GM18870 (cell line): ENCODE results near the gene ADCY3.

Source experiments
- ATAC-seq: cut with Tn5 transposase; IDR thresholded peaks from one replicate; pipeline ENCODE4 v1.9.1; 2021; ENCODE audit warnings: moderate library complexity; ENCODE audit not compliant: unreplicated experiment

Gene ADCY3

GRCh38 chr2:24832931-24833701, 86.9 kb downstream of the ADCY3 start:
- no peak for ATAC-seq

DNA sequence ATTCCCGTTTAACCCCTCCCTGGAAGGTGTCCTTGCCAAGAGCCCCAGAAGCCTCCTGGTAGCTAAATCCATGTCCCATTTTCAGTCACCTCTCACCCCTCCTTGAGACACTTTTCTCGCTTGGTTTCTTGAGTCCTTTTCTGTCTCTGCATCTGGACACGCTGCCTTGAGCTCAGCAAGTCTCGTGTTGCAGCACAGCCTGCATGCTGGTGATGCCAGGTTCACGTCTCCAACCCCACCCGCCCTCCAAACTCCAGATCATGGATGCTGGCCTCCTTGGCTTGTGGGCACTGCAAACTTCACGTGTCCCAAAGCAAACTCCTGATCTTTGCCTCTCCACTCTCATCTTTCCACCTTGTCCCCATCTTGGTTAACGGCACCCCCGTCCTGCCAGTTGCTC, 87.5 kb downstream of the ADCY3 start:
- ATAC-seq, result no peak

DNA sequence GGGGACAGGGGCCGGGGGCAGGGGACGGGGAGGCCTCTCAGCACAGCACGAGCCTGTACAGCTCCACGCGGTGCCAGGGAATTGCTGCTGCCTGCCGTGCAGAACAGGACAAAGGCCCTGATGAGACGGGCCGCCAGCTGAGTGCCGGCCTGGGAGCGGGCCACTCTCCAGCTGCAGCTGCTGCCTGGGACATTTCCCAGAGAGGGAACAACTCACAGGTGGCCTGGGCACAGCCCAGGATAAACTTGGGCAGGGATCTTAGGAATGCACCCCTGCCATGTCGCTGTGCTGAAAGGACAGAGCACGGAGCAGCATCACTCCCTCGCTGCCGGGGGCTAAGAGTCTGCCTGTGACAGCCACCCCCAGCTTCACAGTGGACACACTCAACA, 88.0 kb downstream of the ADCY3 start:
- ATAC-seq, result no peak

- no peak for ATAC-seq
Observed at GRCh38 chr2:24831221-24832072, 88.6 kb downstream of the ADCY3 start.

GRCh38 chr2:24830786-24831185, 89.3 kb downstream of the ADCY3 start:
- ATAC-seq, result no peak

DNA sequence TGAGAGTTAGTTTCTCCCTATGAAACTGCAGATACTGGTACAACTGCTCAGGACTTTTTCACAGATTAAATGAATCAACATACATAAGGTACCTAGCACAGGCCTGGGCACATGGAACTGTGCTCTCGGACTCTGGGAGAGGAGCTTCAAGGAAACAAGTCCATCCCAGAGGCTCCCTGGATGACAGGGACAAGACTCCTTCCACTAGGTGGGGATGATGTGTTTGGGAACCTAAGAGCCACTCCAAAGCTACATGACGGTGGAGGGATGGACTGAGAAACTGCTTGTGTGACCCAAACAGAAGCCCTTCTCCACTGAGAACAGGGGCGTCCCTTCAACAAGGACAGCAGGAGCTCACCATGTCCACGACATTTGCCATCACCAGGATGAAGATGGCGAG, 89.7 kb downstream of the ADCY3 start:
- ATAC-seq, result no peak

DNA sequence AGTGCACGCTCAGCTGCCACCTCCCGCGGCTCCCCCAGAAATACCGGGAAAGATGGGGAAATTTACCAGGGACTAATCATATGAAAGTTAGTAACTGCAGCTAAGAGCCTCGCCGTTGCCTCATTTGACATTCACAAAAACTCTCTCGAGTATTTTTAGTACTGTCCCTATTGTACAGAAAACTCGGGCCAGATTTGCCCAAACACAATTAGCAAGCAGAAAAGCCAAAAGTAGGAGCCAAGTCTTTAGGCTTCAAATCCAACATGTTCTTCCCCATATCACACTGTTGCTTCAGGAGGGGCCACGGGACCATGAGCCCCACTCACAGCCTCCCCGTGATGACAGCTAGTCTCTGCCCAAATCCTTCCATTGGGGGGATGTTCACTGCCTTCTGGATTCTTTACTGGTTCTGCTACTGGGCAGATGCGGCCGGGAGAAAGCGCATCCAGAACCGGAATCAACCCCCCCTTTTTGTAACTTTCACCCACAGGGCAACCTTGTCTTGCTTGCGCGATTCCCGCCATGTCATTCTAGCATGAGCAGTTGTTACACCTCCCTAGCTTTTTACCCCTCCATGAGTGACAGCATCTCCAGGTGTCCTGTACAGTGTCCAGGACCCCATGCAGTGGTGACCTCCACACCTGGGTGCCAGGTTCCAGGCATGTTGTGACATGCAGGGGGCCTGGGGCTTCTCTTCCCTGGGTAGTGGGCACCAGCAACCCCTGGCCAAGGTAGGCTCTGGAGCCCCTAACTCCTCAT, 91.6 kb downstream of the ADCY3 start:
- no peak for ATAC-seq

- peak; percentile 57 for ATAC-seq
Observed at GRCh38 chr2:24827321-24828237, 92.5 kb downstream of the ADCY3 start.

DNA sequence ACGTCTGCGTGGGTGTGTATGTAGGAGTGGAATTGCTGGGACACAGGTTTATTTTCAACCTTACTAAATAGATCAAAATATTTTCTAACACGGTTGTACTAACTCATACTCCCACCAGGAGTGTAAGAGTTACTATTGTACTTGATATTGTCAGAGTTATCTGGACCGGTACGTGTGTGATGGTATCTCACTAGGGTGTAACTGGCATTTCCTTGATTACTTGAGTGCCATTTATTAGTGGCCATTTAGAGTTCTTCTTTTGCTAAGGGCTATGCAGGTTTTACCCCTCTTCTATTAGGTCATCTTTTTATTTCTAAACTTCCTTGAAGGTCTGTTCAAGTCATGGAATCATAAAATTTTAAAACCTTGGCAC, 93.3 kb downstream of the ADCY3 start:
- ATAC-seq, result no peak

- no peak for ATAC-seq
Observed at GRCh38 chr2:24825883-24826772, 93.9 kb downstream of the ADCY3 start.

DNA sequence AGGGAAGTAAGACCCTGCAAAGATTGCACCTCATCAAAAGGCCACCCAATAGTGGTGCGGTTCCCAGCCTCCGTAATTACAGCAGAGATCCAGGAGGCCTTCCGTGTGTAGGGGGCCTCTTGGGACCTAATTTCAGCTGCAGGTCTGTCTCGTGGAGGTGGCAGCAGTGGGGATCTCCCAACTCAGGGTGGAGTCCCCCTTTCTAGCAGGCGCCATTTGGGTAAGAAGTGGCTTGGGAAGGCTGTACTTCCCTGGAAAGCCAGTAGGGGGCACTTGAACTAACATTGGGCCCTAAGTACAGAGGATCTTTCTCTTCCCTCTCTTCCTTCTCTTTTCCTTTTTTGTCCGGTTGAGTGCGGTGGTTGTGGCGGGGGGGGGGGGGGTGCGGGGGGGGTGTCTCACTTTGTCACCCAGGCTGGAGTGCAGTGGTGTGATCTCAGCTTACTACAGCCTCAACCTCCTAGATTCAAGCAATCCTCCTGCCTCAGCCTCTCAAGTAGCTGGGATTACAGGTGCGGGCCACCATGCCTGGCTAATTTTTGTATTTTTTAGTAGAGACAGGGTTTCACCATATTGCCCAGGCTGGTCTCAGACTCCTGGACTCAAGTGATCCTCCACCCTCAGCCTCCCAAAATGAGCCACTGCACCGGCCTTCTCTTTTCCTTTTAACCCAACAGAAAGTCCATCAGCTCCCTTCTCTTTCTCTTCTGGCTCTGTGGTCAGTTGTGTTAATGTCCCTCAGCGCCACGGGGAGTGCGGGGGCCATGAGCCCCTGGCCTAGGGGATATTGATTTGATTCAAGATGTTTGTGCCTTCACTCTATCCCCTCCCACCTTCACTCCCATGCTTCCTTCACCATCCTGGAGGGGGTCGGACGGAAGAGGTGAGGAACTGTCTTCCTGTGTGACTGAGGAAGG, 94.8 kb downstream of the ADCY3 start:
- no peak for ATAC-seq

DNA sequence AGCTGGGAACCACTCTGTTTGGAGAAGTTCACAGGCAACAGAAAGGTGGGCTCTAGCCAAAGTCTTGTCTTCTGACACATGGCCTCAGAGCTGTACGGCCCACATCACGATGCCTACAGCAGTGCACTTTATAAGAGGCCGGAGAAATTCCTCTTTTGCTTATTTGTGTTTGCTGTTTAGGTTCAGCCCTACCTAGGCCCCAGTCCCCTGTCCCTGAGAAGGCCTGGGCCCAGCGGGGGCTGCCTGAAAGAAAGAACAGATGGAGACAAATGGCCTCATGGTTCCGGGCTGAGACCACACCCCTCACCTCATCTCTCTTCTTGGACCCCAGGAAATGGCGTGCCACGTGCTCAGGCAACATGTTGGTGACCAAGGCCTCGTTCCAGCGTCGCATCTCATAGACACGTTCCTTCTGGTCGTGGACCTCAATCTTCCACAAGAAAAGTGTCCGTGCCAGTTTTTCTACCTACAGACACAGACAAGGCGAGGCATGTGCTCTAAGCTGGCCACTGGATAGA, 95.9 kb downstream of the ADCY3 start:
- ATAC-seq, result no peak

DNA sequence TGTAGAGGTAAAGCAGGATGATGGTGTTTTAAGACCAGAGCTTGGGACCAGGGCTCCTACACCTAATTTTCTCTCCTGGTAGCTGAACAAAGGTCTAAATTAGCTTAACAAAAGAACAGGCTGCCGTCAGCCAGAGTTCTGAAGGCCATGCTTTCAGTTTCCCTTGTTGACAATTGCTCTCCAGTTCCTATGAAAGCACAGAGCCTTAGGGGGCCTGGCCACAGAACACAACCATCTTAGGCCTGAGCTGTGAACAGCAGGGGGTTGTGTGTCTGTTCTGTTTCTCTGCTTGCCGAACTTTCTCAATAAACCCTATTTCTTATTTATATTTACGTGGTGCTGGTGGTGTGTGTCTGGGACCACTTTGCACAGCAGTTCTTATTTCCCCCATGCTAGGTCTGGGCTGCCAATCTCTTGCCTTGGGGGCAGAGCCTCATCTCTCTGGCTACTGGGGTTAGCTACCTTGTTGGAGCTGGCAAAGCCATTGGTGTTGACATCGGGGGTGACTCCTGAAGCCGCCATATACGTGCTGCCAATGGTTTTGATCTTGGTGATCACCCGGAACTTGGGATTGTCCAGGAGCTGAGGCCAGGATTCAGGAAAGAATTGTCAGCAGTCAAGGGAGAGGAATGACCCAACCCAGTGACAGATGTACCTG, 97.9 kb downstream of the ADCY3 start:
- no peak for ATAC-seq

GRCh38 chr2:24821433-24821891, 98.6 kb downstream of the ADCY3 start:
- no peak for ATAC-seq

DNA sequence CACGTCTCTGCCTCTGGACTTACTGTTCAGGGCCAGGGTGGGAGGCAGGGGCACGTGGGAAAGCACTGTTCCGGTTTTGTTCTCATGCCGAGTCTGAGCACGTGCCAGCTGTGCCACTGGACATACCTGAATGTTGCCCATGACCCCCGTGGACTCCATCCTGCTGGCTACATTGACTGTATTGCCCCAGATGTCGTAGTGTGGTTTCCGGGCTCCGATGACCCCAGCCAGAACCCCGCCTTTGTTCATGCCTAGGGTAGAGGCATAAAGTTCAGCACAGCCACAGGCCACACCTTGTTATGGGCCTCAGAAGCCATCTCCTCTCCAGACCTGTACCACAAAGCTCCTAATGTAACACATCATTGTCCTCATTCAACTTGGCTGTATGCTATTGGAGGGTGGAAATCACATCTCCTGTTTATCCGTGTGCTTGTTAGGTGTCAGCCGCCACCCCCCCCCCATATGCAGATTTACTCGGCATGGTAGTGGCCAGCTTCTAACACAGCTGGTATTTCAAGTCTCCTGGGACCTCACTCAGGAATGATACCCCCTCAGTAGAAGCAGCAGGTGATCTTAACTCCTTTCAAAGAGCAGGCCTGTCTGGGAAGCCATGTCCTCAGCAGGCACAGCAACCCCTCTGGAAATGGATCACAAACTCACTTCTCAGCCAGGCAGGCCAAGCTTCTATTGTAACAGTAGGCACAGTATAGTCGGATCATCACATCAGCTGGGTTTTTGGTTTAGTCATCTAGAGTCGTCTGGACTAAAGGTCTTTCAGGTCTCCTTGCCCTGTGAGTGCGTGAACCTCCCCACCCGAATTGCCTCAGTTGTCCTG, 99.2 kb downstream of the ADCY3 start:
- ATAC-seq, result no peak

- no peak for ATAC-seq
Observed at GRCh38 chr2:24820175-24820513, 99.9 kb downstream of the ADCY3 start.
